ENCODE results near the gene DNTTIP2. TPM values are rescaled to one million over a fixed set of nuclear protein-coding genes. Genes with fewer than 3 reads are reported as not detected.
"Not testable (repeated sequence)": the region's sequence is repeated elsewhere in the genome, so short reads cannot be mapped to it uniquely, and the experiment has no call there.

DNTTIP2 gene
- total and polyA plus RNA-seq, 11 donors = 17.7 to 55.8 (median 39.1) TPM

- H3K27ac ChIP-seq = no peak overlapping the region
- intact Hi-C loops (cut with DNase I) = no loop called here
- DNase-seq (no peak), ATAC-seq (no peak)
- 91 to 96% (median 94%) methylated on average over 5 of the region's 5 CpGs for WGBS, 4 donors
- no peaks in the 10 kb centered on the region for H3K4me1 ChIP-seq
- H3K27me3 ChIP-seq = no peaks in the 10 kb centered on the region
- H3K36me3 ChIP-seq = peaks cover 0 to 34% (median 28%) of the 10 kb centered on the region in 9 donors
- TF ChIP-seq CTCF (IDR thresholded peaks at IDR 0.05) (no peak), POLR2A (IDR thresholded peaks at IDR 0.05) (no peak)
- H3K9me3 ChIP-seq = no peaks in the 10 kb centered on the region
- no peak overlapping the region for H3K4me3 ChIP-seq
These were observed 13.8 kb downstream of the DNTTIP2 start for GRCh38 chr1:93865253-93865652.

- WGBS, 4 donors = 57 to 73% (median 64%) methylated on average over 3 of the region's 3 CpGs
- Histone ChIP-seq H3K4me1 (no peaks in the 10 kb centered on the region), H3K36me3 (peaks cover 0 to 23% (median 17%) of the 10 kb centered on the region in 9 donors), H3K9me3 (no peaks in the 10 kb centered on the region), H3K27ac (no peak overlapping the region), H3K4me3 (no peak overlapping the region), H3K27me3 (no peaks in the 10 kb centered on the region)
- intact Hi-C loops (cut with DNase I) = no loop called here
- DNase-seq (no peak), ATAC-seq (no peak)
- no peak for TF ChIP-seq POLR2A (IDR thresholded peaks at IDR 0.05)
- no peak for TF ChIP-seq CTCF (IDR thresholded peaks at IDR 0.05)
These were observed 14.8 kb downstream of the DNTTIP2 start for GRCh38 chr1:93864175-93864574.

GRCh38 chr1:93857653-93858052, 21.4 kb downstream of the DNTTIP2 start:
- H3K4me1 ChIP-seq; H3K36me3 ChIP-seq; H3K4me3 ChIP-seq; H3K27me3 ChIP-seq; H3K9me3 ChIP-seq; H3K27ac ChIP-seq; DNase-seq; intact Hi-C loops (cut with DNase I); ATAC-seq: not testable (repeated sequence)
- WGBS, 4 donors = 55 to 79% (median 66%) methylated on average over 3 of the region's 3 CpGs

GRCh38 chr1:93855983-93856382, 23.0 kb downstream of the DNTTIP2 start:
- ATAC-seq; H3K27me3 ChIP-seq; H3K4me1 ChIP-seq; H3K36me3 ChIP-seq; DNase-seq; intact Hi-C loops (cut with DNase I); H3K9me3 ChIP-seq; H3K27ac ChIP-seq; H3K4me3 ChIP-seq: not testable (repeated sequence)
- 85 to 95% (median 89%) methylated on average over 8 to 9 of the region's 9 CpGs for WGBS, 4 donors

GRCh38 chr1:93853940-93854339, 25.1 kb downstream of the DNTTIP2 start:
- Histone ChIP-seq H3K9me3 (peaks cover 0 to 7% (median 0%) of the 10 kb centered on the region in 12 donors), H3K27ac (no peak overlapping the region), H3K27me3 (no peaks in the 10 kb centered on the region), H3K36me3 (no peaks in the 10 kb centered on the region), H3K4me3 (no peak overlapping the region), H3K4me1 (peaks cover 0 to 3% (median 0%) of the 10 kb centered on the region in 12 donors)
- 93 to 98% (median 95%) methylated on average over 3 of the region's 3 CpGs for WGBS, 4 donors
- intact Hi-C loops (cut with DNase I) = no loop called here
- DNase-seq (no peak), ATAC-seq (no peak)
- TF ChIP-seq POLR2A (IDR thresholded peaks at IDR 0.05) (no peak), CTCF (IDR thresholded peaks at IDR 0.05) (no peak)
